ENCODE results near the gene ABO. TPM values are rescaled to one million over a fixed set of nuclear protein-coding genes. Genes with fewer than 3 reads are reported as not detected.
"Not testable (repeated sequence)": the region's sequence is repeated elsewhere in the genome, so short reads cannot be mapped to it uniquely, and the experiment has no call there.

Gene ABO
- total and polyA plus RNA-seq, 9 of the 15 experiments (the other 6 are each of a cell fraction or from before 2014, with no cell fraction given), result 5.0 to 21.9 (median 11.9) TPM

- TF ChIP-seq ZNF395 (CRISPR knock-in tag; IDR thresholded peaks at IDR 0.05) (peak; percentile 72), PPARD (CRISPR knock-in tag; IDR thresholded peaks at IDR 0.05) (no peak)
Measured at GRCh38 chr9:133269537-133270362, 5.3 kb downstream of the ABO start (continued).

- Histone ChIP-seq H3K79me2 (ENCODE audit: control insufficient read depth, insufficient read depth, low read length) (peaks cover 84% of the 10 kb centered on the region), H3K4me3 (peak overlapping the region; percentile 2; the same call in 1 of the 2 replicates), H3K4me1 (replicated peaks in 1 of 2; ENCODE audit: control insufficient read depth in 2 of 2, insufficient read depth in 2 of 2, low read length in 2 of 2) (peaks cover 18 to 53% of the 10 kb centered on the region in 2 experiments), H3K27ac (ENCODE audit: extremely low read depth, low read depth, low read length) (peak overlapping the region; percentile 85), H3K4me2 (ENCODE audit: insufficient read depth, low read length) (peak overlapping the region; percentile 77), H3K9ac (ENCODE audit: insufficient read depth in 1 of 2, low read depth in 2 of 2, low read length in 2 of 2) (peak overlapping the region in 1 of 2 experiments; percentile 73; a peak in 2 of 4 replicates), H3K36me3 (ENCODE audit: control insufficient read depth, insufficient read depth, low read length) (peaks cover 39% of the 10 kb centered on the region)
- FAIRE-seq, result peak; percentile 26
- in situ Hi-C loops (cut with MboI); H3K27me3 ChIP-seq (ENCODE audit: control insufficient read depth in 2 of 2, insufficient read depth in 2 of 2, low read length in 2 of 2); H2AFZ ChIP-seq (ENCODE audit: low read depth, low read length); BruUV-seq (replicated peaks); H3K9me3 ChIP-seq (replicated peaks; ENCODE audit: control insufficient read depth, insufficient read depth, low read depth, low read length); H4K20me1 ChIP-seq (replicated peaks; ENCODE audit: control insufficient read depth, insufficient read depth, low read length); H3K9me1 ChIP-seq (ENCODE audit: control insufficient read depth, insufficient read depth, low read length); intact Hi-C loops (cut with micrococcal nuclease); CTCF ChIA-PET (ENCODE audit: low intra/inter-chr PET ratio); TF ChIP-seq NR2C2 (CRISPR knock-in tag; IDR thresholded peaks at IDR 0.05): not testable (repeated sequence)
- POLR2A ChIA-PET, result interaction anchor here (0.6 to 1.6 kb wide), 9 partner anchors 10 to 756 kb away, joined by 3 to 7 read pairs (median 4); partner anchors contain the start of gene BRD3OS
- WGBS (ENCODE audit: insufficient coverage, low coverage, missing lambda C conversion rate), result 0% methylated on average over 2 of the region's 2 CpGs
- DNase-seq (ENCODE audit: extremely low read depth in 1 of 4, low spot score in 3 of 4), result peak in 1 of 4 experiments; percentile 63
- ATAC-seq, result peak; percentile 37
- TF ChIP-seq, protein P1, sequence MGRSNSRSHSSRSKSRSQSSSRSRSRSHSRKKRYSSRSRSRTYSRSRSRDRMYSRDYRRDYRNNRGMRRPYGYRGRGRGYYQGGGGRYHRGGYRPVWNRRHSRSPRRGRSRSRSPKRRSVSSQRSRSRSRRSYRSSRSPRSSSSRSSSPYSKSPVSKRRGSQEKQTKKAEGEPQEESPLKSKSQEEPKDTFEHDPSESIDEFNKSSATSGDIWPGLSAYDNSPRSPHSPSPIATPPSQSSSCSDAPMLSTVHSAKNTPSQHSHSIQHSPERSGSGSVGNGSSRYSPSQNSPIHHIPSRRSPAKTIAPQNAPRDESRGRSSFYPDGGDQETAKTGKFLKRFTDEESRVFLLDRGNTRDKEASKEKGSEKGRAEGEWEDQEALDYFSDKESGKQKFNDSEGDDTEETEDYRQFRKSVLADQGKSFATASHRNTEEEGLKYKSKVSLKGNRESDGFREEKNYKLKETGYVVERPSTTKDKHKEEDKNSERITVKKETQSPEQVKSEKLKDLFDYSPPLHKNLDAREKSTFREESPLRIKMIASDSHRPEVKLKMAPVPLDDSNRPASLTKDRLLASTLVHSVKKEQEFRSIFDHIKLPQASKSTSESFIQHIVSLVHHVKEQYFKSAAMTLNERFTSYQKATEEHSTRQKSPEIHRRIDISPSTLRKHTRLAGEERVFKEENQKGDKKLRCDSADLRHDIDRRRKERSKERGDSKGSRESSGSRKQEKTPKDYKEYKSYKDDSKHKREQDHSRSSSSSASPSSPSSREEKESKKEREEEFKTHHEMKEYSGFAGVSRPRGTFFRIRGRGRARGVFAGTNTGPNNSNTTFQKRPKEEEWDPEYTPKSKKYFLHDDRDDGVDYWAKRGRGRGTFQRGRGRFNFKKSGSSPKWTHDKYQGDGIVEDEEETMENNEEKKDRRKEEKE (IDR thresholded peaks at IDR 0.05; ENCODE audit: borderline replicate concordance in 1 of 2, control insufficient read depth in 1 of 2, low read depth in 2 of 2, low read length in 1 of 2), result 0 out of 4 replicates have a peak, but pooled peaks of 1 of the 2 experiments have one; percentile 24
- 0 out of 2 replicates have a peak, but pooled peaks have one; percentile 24 for TF ChIP-seq NR2C2 (tag; IDR thresholded peaks at IDR 0.05)
- peak; percentile 75 for TF ChIP-seq CBFA2T3 (IDR thresholded peaks at IDR 0.05)
- TF ChIP-seq MNT (conservative IDR thresholded peaks at IDR 0.05), result 0 out of 4 replicates have a peak, but pooled peaks of 1 of the 2 experiments have one; percentile 10
- peak; percentile 68; the same call in 1 of the 2 replicates for TF ChIP-seq ZNF589 (CRISPR knock-in tag; IDR thresholded peaks at IDR 0.05; ENCODE audit: low read depth)
- peak; percentile 67 for TF ChIP-seq TAL1 (IDR thresholded peaks at IDR 0.05)
Measured at GRCh38 chr9:133269136-133269535, 5.9 kb downstream of the ABO start.

All from K562 (cell line).